GM23338 (cell line): Measurements from ENCODE around the gene IARS2. TPM values are rescaled to one million over a fixed set of nuclear protein-coding genes. Genes with fewer than 3 reads are reported as not detected.

ENCODE experiments used
- ATAC-seq: fragments of 200-7000 bp; cut with Tn5 transposase; 3 replicates; pipeline ENCODE4 v1.9.1; 2020
- DNase-seq: peaks from one replicate; pipeline ENCODE4 v3.0.0-alpha.2; 2015; ENCODE audit warnings: low spot score
- H2AFZ ChIP-seq: fragments of 200-600 bp; sonication (generic); 2 replicates; pipeline ENCODE4 v1.8.0; 2016; ENCODE audit warnings: antibody characterized with exemption, mild to moderate bottlenecking, moderate library complexity
- H3F3A ChIP-seq: fragments of 200-600 bp; sonication (generic); replicated peaks from 2 replicates; pipeline ENCODE4 v1.8.0; 2017; ENCODE audit warnings: antibody characterized with exemption, mixed run types, low read depth
- H3K27ac ChIP-seq: fragments of 200-600 bp; sonication (generic); 2 replicates; pipeline ENCODE4 v1.6.1; 2016; ENCODE audit warnings: low read depth
- H3K27me3 ChIP-seq: fragments of 200-600 bp; sonication (generic); 2 replicates; pipeline ENCODE4 v1.8.0; 2016; ENCODE audit warnings: mild to moderate bottlenecking, mixed run types, moderate library complexity; ENCODE audit not compliant: insufficient read depth
- H3K36me3 ChIP-seq: fragments of 200-600 bp; sonication (generic); 2 replicates; pipeline ENCODE4 v1.8.0; 2016; ENCODE audit warnings: mild to moderate bottlenecking; ENCODE audit not compliant: insufficient read depth
- H3K4me1 ChIP-seq: fragments of 200-600 bp; sonication (generic); 2 replicates; pipeline ENCODE4 v1.8.0; 2016; ENCODE audit warnings: mild to moderate bottlenecking, moderate library complexity; ENCODE audit not compliant: insufficient read depth
- H3K4me2 ChIP-seq: fragments of 200-600 bp; sonication (generic); 2 replicates; pipeline ENCODE4 v1.7.1; 2017; ENCODE audit warnings: mixed run types
- H3K4me3 ChIP-seq: fragments of 200-600 bp; sonication (generic); 2 replicates; pipeline ENCODE4 v1.6.1; 2016; ENCODE audit warnings: mixed run types
- H3K79me2 ChIP-seq: fragments of 200-600 bp; sonication (generic); replicated peaks from 2 replicates; pipeline ENCODE4 v1.8.0; 2017; ENCODE audit warnings: mild to moderate bottlenecking; ENCODE audit not compliant: insufficient read depth
- H3K9me2 ChIP-seq: fragments of 200-600 bp; sonication (generic); 2 replicates; pipeline ENCODE4 v1.8.0; 2017; ENCODE audit not compliant: insufficient read depth
- H4K20me1 ChIP-seq: fragments of 200-600 bp; sonication (generic); replicated peaks from 2 replicates; pipeline ENCODE4 v1.8.0; 2017; ENCODE audit warnings: mild to moderate bottlenecking; ENCODE audit not compliant: insufficient read depth
- H3K27ac Mint-ChIP-seq: 2 replicates; pipeline ENCODE4 v1.8.0; 2020; ENCODE audit warnings: inconsistent platforms, mild to moderate bottlenecking, moderate library complexity, mixed read lengths
- H3K27me3 Mint-ChIP-seq: 3 replicates; pipeline ENCODE4 v1.8.0; 2022; ENCODE audit warnings: low read depth, mild to moderate bottlenecking, moderate library complexity, mixed read lengths, inconsistent platforms; ENCODE audit not compliant: insufficient read depth, poor library complexity
- H3K36me3 Mint-ChIP-seq: 3 replicates; pipeline ENCODE4 v1.8.0; 2021; ENCODE audit warnings: low read depth, mild to moderate bottlenecking, inconsistent platforms, moderate library complexity, mixed read lengths
- H3K4me1 Mint-ChIP-seq: 3 replicates; pipeline ENCODE4 v1.8.0; 2020; ENCODE audit warnings: mild to moderate bottlenecking, inconsistent platforms, mixed read lengths
- H3K4me3 Mint-ChIP-seq: 3 replicates; pipeline ENCODE4 v1.8.0; 2021; ENCODE audit warnings: moderate library complexity, mild to moderate bottlenecking, inconsistent platforms, mixed read lengths
- H3K9me3 Mint-ChIP-seq: 3 replicates; pipeline ENCODE4 v1.8.0; 2020; ENCODE audit warnings: moderate library complexity, mild to moderate bottlenecking, inconsistent platforms, mixed read lengths
- CREB1 ChIP-seq: fragments of 250-450 bp; sonication (Bioruptor Pico); IDR thresholded peaks from 2 replicates; pipeline ENCODE4 v1.5.0; 2020; ENCODE audit warnings: low read depth, mild to moderate bottlenecking, moderate library complexity
- EZH2 ChIP-seq: fragments of 200-600 bp; sonication (generic); IDR thresholded peaks from one replicate; pipeline ENCODE4 v1.8.0; 2017; ENCODE audit warnings: antibody characterized with exemption, mild to moderate bottlenecking, low read depth; ENCODE audit not compliant: unreplicated experiment
- EZH2phosphoT487 ChIP-seq: fragments of 200-600 bp; sonication (generic); IDR thresholded peaks from one replicate; pipeline ENCODE4 v1.8.1; 2018; ENCODE audit warnings: antibody characterized with exemption; ENCODE audit not compliant: unreplicated experiment
- JUNB ChIP-seq: IDR thresholded peaks from one replicate; pipeline ENCODE4 v1.6.1; 2016; ENCODE audit warnings: antibody characterized with exemption; ENCODE audit not compliant: unreplicated experiment
- NANOG ChIP-seq: IDR thresholded peaks from 2 replicates; pipeline ENCODE4 v1.6.1; 2016; ENCODE audit warnings: antibody characterized with exemption, borderline replicate concordance
- POLR2AphosphoS5 ChIP-seq: IDR thresholded peaks from 2 replicates; pipeline ENCODE4 v1.6.1; 2016; ENCODE audit warnings: antibody characterized with exemption, low read depth
- STAT1 ChIP-seq: IDR thresholded peaks from one replicate; pipeline ENCODE4 v1.6.1; 2016; ENCODE audit warnings: antibody characterized with exemption; ENCODE audit not compliant: unreplicated experiment
- ZNF114 ChIP-seq: fragments of 250-450 bp; sonication (Bioruptor Pico); IDR thresholded peaks from 2 replicates; pipeline ENCODE4 v1.5.0; 2020; ENCODE audit warnings: mild to moderate bottlenecking, moderate library complexity
- ZNF331 ChIP-seq: fragments of 250-450 bp; sonication (Bioruptor Pico); IDR thresholded peaks from 2 replicates; pipeline ENCODE4 v1.5.0; 2020; ENCODE audit warnings: low read depth, mild to moderate bottlenecking, moderate library complexity
- polyA plus RNA-seq: library from polyadenylated mRNA; unstranded; fragments of >200 nt; fragmentation: Nextera tagmentation; extraction: Ambion mirVana; gene quantifications from 2 replicates; pipeline ENCODE4 v1.2.1, GENCODE V29; 2016
- total RNA-seq: library from RNA; depleted of rRNA; stranded (reverse); fragments of >200 nt; shearing (Covaris generic); gene quantifications from 2 replicates; pipeline ENCODE4 v1.2.3, GENCODE V29; 2014
- TF ChIP-seq, protein P1 (sequence below): IDR thresholded peaks from one replicate; pipeline ENCODE4 v1.6.1; 2018; ENCODE audit warnings: antibody characterized with exemption; ENCODE audit not compliant: unreplicated experiment
- TF ChIP-seq, protein P2 (sequence below): fragments of 250-450 bp; sonication (Bioruptor Pico); IDR thresholded peaks from 2 replicates; pipeline ENCODE4 v1.5.0; 2020; ENCODE audit warnings: mild to moderate bottlenecking, moderate library complexity
- TF ChIP-seq, protein P3 (sequence below), 2 experiments: fragments of 200-600 bp in 1 of 2; sonication (generic) in 1 of 2; conservative IDR thresholded peaks; 2 replicates each; pipeline versions ENCODE4 v1.5.1 to v1.6.1; 2016 to 2017; ENCODE audit warnings: antibody characterized with exemption in 2 of 2, low read depth in 2 of 2, mild to moderate bottlenecking in 2 of 2, moderate library complexity in 1 of 2
- TF ChIP-seq, protein P4 (sequence below): IDR thresholded peaks from 2 replicates; pipeline ENCODE4 v1.6.1; 2016; ENCODE audit warnings: antibody characterized with exemption

The IARS2 gene
- total and polyA plus RNA-seq, 2 experiments from 2014 or later: 33.3 to 75.6 TPM

DNA sequence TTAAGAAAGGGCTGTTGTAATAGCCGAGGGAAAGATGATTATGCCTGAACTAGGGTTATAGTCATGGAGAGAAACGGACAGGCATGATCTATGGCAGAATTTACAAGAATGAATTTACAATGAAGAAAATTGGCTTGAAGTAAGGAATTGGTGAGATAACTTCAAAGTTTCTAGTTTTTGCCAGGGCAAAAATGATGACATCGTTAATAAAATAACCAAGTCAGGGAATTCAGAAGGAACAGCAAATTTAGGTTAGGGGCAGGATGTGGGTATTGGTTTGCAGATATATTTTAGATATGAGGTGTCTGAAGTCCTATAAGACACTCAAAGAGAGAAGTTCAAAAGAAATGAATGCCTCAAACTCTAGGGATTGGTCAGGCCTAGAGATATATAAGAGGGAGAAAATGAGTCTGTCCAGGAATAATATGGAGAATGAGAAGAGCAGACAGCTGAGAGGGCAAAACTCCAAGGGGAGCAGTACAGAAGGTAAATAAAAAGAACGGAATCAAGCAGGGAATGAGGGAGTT is 62.8 kb downstream of the IARS2 start:
- Mint-ChIP-seq H3K27me3 (no peaks in the 10 kb centered on the region), H3K9me3 (no peaks in the 10 kb centered on the region), H3K4me3 (no peak overlapping the region), H3K36me3 (peaks cover 58% of the 10 kb centered on the region), H3K4me1 (no peaks in the 10 kb centered on the region), H3K27ac (no peak overlapping the region)
- H3F3A ChIP-seq: no peaks in the 10 kb centered on the region
- no peaks in the 10 kb centered on the region for H3K79me2 ChIP-seq
- peaks cover 37% of the 10 kb centered on the region; the same call in 1 of the 2 replicates for H3K36me3 ChIP-seq
- no peak overlapping the region for H3K4me2 ChIP-seq
- H3K27me3 ChIP-seq: no peaks in the 10 kb centered on the region
- no peak overlapping the region for H3K4me3 ChIP-seq
- H3K4me1 ChIP-seq: no peaks in the 10 kb centered on the region
- TF ChIP-seq NANOG: no peak
- TF ChIP-seq, protein P1, sequence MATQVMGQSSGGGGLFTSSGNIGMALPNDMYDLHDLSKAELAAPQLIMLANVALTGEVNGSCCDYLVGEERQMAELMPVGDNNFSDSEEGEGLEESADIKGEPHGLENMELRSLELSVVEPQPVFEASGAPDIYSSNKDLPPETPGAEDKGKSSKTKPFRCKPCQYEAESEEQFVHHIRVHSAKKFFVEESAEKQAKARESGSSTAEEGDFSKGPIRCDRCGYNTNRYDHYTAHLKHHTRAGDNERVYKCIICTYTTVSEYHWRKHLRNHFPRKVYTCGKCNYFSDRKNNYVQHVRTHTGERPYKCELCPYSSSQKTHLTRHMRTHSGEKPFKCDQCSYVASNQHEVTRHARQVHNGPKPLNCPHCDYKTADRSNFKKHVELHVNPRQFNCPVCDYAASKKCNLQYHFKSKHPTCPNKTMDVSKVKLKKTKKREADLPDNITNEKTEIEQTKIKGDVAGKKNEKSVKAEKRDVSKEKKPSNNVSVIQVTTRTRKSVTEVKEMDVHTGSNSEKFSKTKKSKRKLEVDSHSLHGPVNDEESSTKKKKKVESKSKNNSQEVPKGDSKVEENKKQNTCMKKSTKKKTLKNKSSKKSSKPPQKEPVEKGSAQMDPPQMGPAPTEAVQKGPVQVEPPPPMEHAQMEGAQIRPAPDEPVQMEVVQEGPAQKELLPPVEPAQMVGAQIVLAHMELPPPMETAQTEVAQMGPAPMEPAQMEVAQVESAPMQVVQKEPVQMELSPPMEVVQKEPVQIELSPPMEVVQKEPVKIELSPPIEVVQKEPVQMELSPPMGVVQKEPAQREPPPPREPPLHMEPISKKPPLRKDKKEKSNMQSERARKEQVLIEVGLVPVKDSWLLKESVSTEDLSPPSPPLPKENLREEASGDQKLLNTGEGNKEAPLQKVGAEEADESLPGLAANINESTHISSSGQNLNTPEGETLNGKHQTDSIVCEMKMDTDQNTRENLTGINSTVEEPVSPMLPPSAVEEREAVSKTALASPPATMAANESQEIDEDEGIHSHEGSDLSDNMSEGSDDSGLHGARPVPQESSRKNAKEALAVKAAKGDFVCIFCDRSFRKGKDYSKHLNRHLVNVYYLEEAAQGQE: no peak
- TF ChIP-seq, protein P2, sequence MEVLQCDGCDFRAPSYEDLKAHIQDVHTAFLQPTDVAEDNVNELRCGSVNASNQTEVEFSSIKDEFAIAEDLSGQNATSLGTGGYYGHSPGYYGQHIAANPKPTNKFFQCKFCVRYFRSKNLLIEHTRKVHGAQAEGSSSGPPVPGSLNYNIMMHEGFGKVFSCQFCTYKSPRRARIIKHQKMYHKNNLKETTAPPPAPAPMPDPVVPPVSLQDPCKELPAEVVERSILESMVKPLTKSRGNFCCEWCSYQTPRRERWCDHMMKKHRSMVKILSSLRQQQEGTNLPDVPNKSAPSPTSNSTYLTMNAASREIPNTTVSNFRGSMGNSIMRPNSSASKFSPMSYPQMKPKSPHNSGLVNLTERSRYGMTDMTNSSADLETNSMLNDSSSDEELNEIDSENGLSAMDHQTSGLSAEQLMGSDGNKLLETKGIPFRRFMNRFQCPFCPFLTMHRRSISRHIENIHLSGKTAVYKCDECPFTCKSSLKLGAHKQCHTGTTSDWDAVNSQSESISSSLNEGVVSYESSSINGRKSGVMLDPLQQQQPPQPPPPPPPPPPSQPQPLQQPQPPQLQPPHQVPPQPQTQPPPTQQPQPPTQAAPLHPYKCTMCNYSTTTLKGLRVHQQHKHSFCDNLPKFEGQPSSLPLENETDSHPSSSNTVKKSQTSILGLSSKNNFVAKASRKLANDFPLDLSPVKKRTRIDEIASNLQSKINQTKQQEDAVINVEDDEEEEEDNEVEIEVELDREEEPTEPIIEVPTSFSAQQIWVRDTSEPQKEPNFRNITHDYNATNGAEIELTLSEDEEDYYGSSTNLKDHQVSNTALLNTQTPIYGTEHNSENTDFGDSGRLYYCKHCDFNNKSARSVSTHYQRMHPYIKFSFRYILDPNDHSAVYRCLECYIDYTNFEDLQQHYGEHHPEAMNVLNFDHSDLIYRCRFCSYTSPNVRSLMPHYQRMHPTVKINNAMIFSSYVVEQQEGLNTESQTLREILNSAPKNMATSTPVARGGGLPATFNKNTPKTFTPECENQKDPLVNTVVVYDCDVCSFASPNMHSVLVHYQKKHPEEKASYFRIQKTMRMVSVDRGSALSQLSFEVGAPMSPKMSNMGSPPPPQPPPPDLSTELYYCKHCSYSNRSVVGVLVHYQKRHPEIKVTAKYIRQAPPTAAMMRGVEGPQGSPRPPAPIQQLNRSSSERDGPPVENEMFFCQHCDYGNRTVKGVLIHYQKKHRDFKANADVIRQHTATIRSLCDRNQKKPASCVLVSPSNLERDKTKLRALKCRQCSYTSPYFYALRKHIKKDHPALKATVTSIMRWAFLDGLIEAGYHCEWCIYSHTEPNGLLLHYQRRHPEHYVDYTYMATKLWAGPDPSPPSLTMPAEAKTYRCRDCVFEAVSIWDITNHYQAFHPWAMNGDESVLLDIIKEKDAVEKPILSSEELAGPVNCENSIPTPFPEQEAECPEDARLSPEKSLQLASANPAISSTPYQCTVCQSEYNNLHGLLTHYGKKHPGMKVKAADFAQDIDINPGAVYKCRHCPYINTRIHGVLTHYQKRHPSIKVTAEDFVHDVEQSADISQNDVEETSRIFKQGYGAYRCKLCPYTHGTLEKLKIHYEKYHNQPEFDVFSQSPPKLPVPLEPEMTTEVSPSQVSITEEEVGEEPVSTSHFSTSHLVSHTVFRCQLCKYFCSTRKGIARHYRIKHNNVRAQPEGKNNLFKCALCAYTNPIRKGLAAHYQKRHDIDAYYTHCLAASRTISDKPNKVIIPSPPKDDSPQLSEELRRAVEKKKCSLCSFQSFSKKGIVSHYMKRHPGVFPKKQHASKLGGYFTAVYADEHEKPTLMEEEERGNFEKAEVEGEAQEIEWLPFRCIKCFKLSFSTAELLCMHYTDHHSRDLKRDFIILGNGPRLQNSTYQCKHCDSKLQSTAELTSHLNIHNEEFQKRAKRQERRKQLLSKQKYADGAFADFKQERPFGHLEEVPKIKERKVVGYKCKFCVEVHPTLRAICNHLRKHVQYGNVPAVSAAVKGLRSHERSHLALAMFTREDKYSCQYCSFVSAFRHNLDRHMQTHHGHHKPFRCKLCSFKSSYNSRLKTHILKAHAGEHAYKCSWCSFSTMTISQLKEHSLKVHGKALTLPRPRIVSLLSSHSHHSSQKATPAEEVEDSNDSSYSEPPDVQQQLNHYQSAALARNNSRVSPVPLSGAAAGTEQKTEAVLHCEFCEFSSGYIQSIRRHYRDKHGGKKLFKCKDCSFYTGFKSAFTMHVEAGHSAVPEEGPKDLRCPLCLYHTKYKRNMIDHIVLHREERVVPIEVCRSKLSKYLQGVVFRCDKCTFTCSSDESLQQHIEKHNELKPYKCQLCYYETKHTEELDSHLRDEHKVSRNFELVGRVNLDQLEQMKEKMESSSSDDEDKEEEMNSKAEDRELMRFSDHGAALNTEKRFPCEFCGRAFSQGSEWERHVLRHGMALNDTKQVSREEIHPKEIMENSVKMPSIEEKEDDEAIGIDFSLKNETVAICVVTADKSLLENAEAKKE: no peak
- TF ChIP-seq ZNF331: no peak
- TF ChIP-seq, protein P3, sequence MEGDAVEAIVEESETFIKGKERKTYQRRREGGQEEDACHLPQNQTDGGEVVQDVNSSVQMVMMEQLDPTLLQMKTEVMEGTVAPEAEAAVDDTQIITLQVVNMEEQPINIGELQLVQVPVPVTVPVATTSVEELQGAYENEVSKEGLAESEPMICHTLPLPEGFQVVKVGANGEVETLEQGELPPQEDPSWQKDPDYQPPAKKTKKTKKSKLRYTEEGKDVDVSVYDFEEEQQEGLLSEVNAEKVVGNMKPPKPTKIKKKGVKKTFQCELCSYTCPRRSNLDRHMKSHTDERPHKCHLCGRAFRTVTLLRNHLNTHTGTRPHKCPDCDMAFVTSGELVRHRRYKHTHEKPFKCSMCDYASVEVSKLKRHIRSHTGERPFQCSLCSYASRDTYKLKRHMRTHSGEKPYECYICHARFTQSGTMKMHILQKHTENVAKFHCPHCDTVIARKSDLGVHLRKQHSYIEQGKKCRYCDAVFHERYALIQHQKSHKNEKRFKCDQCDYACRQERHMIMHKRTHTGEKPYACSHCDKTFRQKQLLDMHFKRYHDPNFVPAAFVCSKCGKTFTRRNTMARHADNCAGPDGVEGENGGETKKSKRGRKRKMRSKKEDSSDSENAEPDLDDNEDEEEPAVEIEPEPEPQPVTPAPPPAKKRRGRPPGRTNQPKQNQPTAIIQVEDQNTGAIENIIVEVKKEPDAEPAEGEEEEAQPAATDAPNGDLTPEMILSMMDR (conservative IDR thresholded peaks at IDR 0.05; ENCODE audit: low read depth in 2 of 2): no peak
- TF ChIP-seq, protein P4, sequence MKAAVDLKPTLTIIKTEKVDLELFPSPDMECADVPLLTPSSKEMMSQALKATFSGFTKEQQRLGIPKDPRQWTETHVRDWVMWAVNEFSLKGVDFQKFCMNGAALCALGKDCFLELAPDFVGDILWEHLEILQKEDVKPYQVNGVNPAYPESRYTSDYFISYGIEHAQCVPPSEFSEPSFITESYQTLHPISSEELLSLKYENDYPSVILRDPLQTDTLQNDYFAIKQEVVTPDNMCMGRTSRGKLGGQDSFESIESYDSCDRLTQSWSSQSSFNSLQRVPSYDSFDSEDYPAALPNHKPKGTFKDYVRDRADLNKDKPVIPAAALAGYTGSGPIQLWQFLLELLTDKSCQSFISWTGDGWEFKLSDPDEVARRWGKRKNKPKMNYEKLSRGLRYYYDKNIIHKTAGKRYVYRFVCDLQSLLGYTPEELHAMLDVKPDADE: no peak
- TF ChIP-seq STAT1: no peak
- TF ChIP-seq CREB1: no peak
- TF ChIP-seq POLR2AphosphoS5: no peak
- TF ChIP-seq EZH2: no peak
- no peak for TF ChIP-seq JUNB
- no peak for TF ChIP-seq ZNF114 (CRISPR knock-in tag)
- TF ChIP-seq EZH2phosphoT487: no peak
- DNase-seq (no peak), ATAC-seq (no peak)
- H3K27ac ChIP-seq: no peak overlapping the region
- no peak overlapping the region for H2AFZ ChIP-seq
- H3K9me2 ChIP-seq: no peaks in the 10 kb centered on the region
- H4K20me1 ChIP-seq: no peaks in the 10 kb centered on the region
